SK-N-MC (cell line): ENCODE measurements around the gene DUSP2.

ENCODE experiments used
- DNase-seq: peaks from one replicate; pipeline ENCODE4 v3.0.0-alpha.2; 2011; ENCODE audit warnings: low read depth, low spot score
- H3K27ac ChIP-seq: fragments of 200-600 bp; sonication (generic); 2 replicates; pipeline ENCODE4 v1.5.1; 2016; ENCODE audit warnings: mixed run types
- H3K36me3 ChIP-seq: fragments of 200-600 bp; sonication (generic); 2 replicates; pipeline ENCODE4 v1.6.1; 2017; ENCODE audit warnings: antibody characterized with exemption, low read length, mixed read lengths; ENCODE audit not compliant: insufficient read depth
- H3K4me3 ChIP-seq: fragments of 200-600 bp; sonication (generic); 2 replicates; pipeline ENCODE4 v1.5.1; 2016
- H3K9ac ChIP-seq: fragments of 200-600 bp; sonication (generic); 2 replicates; pipeline ENCODE4 v1.8.0; 2017; ENCODE audit warnings: mixed run types, mixed read lengths; ENCODE audit not compliant: insufficient read length
- H3K9me3 ChIP-seq: fragments of 200-600 bp; sonication (generic); 2 replicates; pipeline ENCODE4 v1.6.1; 2017; ENCODE audit warnings: low read depth, mild to moderate bottlenecking, antibody characterized with exemption, low read length, moderate library complexity, mixed read lengths
- EZH2 ChIP-seq: fragments of 200-600 bp; sonication (generic); IDR thresholded peaks from one replicate; pipeline ENCODE4 v1.6.1; 2017; ENCODE audit warnings: antibody characterized with exemption
- FOXP2 ChIP-seq: optimal IDR thresholded peaks from 2 replicates; pipeline ENCODE3; 2011; ENCODE audit warnings: mild to moderate bottlenecking, moderate library complexity; ENCODE audit not compliant: insufficient read depth; ENCODE audit errors: extremely low read length, control extremely low read depth
- POLR2AphosphoS5 ChIP-seq: IDR thresholded peaks from 2 replicates; pipeline ENCODE4 v1.6.1; 2012; ENCODE audit warnings: mild to moderate bottlenecking, low read depth, low read length, borderline replicate concordance

DUSP2 gene

DNA sequence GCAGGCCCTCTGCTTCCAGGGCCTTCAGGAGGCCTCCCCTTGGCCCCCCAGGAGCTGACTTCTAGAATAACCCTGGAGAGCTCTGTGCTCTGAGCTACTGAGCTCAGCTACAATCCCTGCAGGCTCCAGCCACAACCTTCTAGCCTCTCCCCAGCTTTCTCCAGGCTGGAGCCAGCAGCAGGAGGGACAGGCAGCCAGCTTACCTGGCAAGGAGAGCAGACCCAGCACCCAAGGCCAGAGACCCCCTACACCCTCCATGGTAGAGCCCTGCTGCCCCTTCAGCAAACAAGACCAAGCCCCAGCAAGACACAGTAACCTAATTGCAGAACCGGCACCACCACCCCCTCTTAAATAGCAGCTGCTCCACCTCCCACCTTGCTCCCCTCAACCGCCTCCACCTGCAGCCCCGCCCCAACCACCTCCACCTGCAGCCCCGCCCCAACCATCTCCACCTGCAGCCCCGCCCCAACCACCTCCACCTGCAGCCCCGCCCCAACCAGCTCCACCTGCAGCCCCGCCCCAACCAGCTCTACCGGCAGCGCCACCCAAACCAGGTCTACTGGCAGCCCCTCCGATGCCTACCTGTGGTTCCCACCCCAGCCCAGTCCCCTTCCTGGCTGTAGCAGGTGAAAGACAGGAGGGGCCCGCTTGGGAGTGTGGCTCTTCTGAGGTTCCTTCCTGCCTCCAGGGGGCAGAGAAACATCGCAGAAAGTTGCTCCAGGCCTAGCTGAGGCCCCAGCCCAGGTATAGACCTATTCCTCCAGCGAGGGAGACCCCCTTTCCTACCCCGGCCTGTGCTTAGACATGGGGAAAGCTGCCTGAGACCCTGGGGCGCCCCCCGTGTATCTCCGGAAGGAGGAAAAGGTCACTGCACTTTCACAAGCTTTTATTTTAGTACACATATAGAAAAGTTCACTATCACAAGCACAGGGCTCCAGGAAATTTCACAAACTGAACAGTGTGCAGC is 6.8 kb downstream of the DUSP2 start, which contains the start of gene ASTL:
TSS of gene ASTL (minus strand) at position 324 of the 967 bp plus-strand sequence. CDS start at position 258, 66 bp downstream.
- TF ChIP-seq FOXP2 (no peak), POLR2AphosphoS5 (no peak), EZH2 (no peak)
- H3K36me3 ChIP-seq = no peaks in the 10 kb centered on the region
- DNase-seq = no peak
- no peak within 1 kb of the TSS for H3K4me3 ChIP-seq
- no peak within 1 kb of the TSS for H3K27ac ChIP-seq
- H3K9me3 ChIP-seq = no peaks in the 10 kb centered on the region
- no peak within 1 kb of the TSS for H3K9ac ChIP-seq

DNA sequence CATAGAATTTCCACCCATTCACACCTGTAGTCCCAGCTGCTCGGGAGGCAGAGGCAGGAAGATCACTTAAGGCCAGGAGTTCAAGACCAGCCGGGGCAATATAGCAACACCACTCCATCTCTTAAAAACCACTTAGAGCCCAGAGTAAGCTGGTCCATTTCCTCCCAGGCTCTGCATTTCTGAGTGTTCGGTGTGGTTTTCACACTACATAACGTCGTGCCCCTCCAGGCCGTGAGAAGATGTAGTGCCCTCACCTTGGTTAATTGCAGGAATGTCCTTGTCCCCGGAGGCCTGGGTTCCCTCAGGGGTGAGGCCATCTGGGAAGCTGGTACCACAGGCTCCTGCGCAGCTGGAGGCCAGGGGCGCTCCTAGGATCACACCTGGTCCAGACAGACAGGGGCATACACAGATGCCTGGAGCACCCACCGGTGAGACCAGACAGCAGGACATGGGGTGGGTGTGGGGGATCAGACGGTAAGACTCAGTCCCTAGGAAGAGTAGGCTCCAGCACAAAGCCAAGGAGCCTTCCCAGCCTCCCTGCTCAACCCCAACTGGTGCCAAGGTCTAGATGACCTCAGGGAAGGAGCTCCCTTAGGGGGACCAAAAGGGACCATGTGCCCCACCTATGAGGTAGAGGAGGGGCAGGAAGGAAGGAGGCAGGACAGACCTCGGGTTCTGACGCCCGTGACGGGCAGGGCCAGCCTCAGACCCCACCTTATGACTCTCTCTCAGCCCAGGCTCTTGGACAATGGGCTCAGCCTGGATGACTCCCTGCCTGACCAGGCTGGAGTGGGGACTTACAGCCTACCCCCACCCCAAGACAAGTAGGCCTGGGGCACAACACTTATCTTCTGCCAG is 7.7 kb downstream of the DUSP2 start:
- Histone ChIP-seq H3K9me3 (no peaks in the 10 kb centered on the region), H3K4me3 (no peak overlapping the region), H3K36me3 (no peaks in the 10 kb centered on the region), H3K27ac (no peak overlapping the region), H3K9ac (no peak overlapping the region)
- DNase-seq = no peak
- no peak for TF ChIP-seq FOXP2
- TF ChIP-seq EZH2 = no peak
- TF ChIP-seq POLR2AphosphoS5 = no peak

DNA sequence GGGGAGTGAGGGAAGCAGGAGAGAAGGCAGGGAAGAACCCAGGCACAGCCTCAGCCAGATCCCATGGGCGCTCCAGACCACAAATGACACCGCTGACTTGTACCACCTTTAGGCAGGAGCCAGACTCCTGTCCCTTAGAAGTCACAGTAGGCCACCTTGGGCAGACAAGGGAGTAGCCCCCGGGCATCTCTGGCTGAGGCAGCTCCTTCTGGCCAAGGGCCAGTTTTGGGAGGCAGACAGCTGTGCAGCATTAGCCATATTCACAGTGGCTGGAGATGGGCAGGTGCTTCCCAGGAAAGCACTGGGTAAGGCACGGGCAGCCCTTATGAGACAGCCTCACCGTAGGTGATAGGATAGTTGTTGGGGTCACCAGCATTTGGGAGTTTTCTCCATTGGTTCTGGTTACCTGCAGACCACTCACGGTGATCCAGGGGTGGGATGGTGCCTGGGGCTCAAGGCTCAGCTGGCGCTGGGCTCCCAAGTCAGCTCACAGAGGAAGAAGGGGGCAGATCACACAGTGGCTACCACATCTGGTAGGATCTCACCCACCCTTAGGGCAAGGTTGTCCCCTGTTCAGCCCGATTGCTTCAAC is 9.0 kb downstream of the DUSP2 start:
- Histone ChIP-seq H3K27ac (no peak overlapping the region), H3K9ac (no peak overlapping the region), H3K9me3 (no peaks in the 10 kb centered on the region), H3K4me3 (no peak overlapping the region), H3K36me3 (no peaks in the 10 kb centered on the region)
- DNase-seq = no peak
- TF ChIP-seq FOXP2 (no peak), EZH2 (no peak), POLR2AphosphoS5 (no peak)

DNA sequence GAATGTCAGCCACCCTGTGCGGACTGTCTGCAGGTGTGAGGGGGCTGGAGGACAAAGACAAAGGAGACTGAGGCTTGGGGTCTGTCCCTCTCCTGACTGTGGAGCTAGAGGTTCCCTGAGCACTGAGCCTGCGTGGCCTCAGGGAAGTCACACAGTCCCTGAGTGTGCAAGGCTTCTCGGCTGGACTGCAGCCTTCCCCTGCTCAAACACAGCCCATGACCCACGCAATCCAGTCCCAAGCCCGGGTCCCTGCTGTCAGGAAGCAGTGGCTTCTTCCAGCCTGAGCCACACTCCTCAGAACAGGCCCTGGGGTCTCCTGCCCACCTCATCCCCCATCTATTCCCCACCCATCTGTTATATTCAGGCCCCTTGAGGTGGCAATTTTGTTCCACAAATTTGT is 9.6 kb downstream of the DUSP2 start:
- Histone ChIP-seq H3K9me3 (no peaks in the 10 kb centered on the region), H3K9ac (no peak overlapping the region), H3K36me3 (no peaks in the 10 kb centered on the region), H3K4me3 (no peak overlapping the region), H3K27ac (no peak overlapping the region)
- no peak for TF ChIP-seq POLR2AphosphoS5
- TF ChIP-seq FOXP2 = no peak
- no peak for TF ChIP-seq EZH2
- DNase-seq = no peak

DNA sequence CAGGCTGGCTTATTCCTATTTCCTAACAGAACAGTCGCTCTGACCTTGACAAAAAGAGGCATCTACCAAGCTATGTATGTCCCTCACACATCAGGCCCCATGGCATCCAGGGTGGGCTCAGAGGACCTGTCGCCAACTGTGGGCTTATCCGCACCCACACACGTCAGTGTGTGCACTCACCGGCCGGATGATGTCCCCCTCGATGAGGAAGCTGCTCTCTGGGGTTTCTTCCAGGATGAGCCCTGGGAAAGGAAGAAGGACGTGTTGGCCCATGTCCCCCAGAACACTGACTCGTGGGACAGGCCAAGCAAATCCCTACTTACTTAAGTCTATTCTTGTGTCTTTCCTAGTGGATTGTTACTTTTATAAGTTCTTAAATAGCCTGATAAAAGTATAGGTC is 10.1 kb downstream of the DUSP2 start:
- no peak for DNase-seq
- Histone ChIP-seq H3K4me3 (no peak overlapping the region), H3K9ac (no peak overlapping the region), H3K9me3 (no peaks in the 10 kb centered on the region), H3K36me3 (no peaks in the 10 kb centered on the region), H3K27ac (no peak overlapping the region)
- no peak for TF ChIP-seq POLR2AphosphoS5
- TF ChIP-seq EZH2 = no peak
- no peak for TF ChIP-seq FOXP2

DNA sequence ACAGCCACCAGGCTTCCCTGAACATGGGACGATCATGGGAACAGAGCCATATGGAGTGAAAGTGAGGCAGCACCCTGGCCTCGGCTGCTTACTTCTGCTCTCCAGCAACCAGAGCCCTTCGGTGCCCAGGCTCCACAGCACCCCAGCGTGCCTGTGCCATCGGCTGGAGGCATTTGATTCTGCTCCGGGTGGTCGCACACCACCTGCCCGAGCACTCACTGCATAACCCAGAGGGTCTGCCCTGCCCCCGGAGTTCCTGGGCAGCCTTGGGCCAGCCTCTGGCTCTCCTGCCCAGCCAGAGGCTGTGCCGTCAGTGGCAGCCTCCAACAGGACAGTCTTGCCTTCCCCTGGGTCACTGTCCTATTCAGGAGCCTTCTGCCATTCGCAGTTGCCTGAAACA is 10.8 kb downstream of the DUSP2 start:
- Histone ChIP-seq H3K4me3 (no peak overlapping the region), H3K9ac (no peak overlapping the region), H3K36me3 (no peaks in the 10 kb centered on the region), H3K9me3 (no peaks in the 10 kb centered on the region), H3K27ac (no peak overlapping the region)
- no peak for DNase-seq
- no peak for TF ChIP-seq POLR2AphosphoS5
- TF ChIP-seq FOXP2 = no peak
- no peak for TF ChIP-seq EZH2

DNA sequence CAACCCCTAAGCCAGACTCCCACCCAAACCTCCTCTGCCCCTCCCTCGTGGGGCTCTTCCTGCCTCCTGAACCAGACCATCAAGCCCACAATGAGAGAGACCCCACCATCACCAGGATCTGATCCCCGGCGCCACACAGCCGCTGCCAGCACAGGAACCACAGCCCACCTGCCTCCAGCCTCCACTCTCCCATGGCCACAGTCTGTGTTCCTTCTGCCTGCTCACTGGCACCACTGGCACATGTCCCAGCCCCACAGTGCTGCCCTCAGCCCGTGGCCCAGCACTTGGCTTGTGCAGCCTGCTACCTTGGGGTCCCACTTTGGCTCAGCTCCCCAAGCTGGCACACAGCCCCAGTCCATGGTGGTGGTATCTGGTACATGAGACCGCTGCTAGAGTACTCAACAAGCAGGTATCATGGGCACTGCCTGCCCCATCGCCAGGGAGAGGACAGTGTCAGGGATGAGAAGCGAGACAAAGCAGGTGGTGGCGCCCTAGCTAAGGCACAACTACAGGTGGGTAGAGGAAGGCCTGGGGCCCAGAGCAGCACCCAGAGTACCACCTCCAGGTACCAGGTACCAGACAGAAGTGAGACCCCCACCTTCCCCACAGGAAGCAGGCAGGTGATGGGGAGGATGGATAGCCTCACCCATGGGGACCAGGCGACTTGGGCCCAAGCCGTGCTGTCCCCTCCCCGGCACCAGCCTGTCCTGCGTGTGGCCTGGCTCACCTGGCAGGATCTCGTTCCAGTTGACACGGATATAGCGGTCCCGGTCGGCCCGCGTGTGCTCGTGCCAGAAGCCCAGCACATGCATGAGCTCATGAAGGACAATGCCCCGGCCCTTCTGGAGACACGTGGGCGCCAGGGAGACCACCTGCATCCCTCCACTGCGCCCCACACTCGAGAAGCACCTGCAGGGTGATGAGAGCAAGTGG is 13.2 kb downstream of the DUSP2 start:
- Histone ChIP-seq H3K36me3 (no peaks in the 10 kb centered on the region), H3K4me3 (no peak overlapping the region), H3K27ac (no peak overlapping the region), H3K9me3 (no peaks in the 10 kb centered on the region), H3K9ac (no peak overlapping the region)
- TF ChIP-seq FOXP2 (no peak), POLR2AphosphoS5 (no peak), EZH2 (no peak)
- DNase-seq = no peak
